Activated naive CD4-positive, alpha-beta T cell treated with anti-CD3 and anti-CD28 coated beads, Interleukin-2, amount 50 U/mL, for 24 hours (primary cell): Measurements from ENCODE around the gene FAM3D.
A peak's percentile ranks its signal among the peaks of the same experiment; 100 is the strongest.

Source experiments
- H3K27ac Mint-ChIP-seq: one replicate; pipeline ENCODE4 v1.8.0; 2021; ENCODE audit warnings: mild to moderate bottlenecking, mixed read lengths
- H3K27me3 Mint-ChIP-seq: one replicate; pipeline ENCODE4 v1.8.0; 2021; ENCODE audit warnings: mixed read lengths
- H3K36me3 Mint-ChIP-seq: one replicate; pipeline ENCODE4 v1.8.0; 2021; ENCODE audit warnings: mixed read lengths
- H3K4me1 Mint-ChIP-seq: one replicate; pipeline ENCODE4 v1.8.0; 2021; ENCODE audit warnings: mixed read lengths
- H3K4me3 Mint-ChIP-seq: one replicate; pipeline ENCODE4 v1.8.0; 2021; ENCODE audit warnings: mild to moderate bottlenecking, mixed read lengths
- H3K9me3 Mint-ChIP-seq: one replicate; pipeline ENCODE4 v1.8.0; 2021; ENCODE audit warnings: mixed read lengths

FAM3D gene

DNA sequence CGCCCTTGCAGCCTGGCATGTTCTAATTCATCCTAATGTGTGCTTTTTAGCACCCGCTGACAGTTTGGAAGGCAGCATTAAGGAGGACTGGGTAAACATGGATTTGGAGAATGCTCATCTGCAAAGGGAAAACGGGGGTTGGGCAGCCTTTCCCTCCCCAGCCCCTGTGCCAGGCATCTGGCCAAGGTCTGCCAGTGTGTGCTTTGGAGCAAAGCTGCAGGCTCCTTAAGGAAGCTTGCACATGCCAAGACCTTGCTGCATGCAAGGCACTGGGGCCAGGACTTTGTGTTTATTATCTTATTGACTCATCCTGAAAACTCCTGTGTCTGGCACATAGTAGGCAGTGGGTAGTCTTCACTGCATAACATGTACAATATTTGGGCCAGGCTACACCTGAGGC, 20.1 kb downstream of the FAM3D start:
- Mint-ChIP-seq H3K4me1 (no peaks in the 10 kb centered on the region), H3K9me3 (no peaks in the 10 kb centered on the region), H3K27me3 (no peaks in the 10 kb centered on the region), H3K27ac (no peak overlapping the region), H3K36me3 (no peaks in the 10 kb centered on the region), H3K4me3 (no peak overlapping the region)

DNA sequence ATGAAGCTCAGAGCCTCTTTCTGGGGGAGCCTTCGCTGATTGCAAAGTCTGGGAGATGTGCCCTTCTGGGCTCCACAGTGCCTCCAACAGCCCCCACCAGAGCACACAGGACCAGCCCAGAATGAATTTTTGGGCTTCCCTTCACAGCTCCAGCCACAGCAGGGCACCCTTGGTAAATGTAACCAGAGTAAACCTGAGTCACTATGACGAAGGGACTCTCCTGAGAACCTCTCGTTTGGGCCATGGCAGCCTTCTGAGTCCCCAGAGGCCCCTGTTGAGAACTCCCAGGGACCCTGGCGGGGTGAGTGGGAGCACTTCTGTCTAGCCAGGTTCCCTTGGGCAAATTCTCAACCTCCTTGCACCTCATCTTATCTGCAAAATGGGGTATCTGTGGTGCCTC, 20.8 kb downstream of the FAM3D start:
- Mint-ChIP-seq H3K4me1 (no peaks in the 10 kb centered on the region), H3K27me3 (no peaks in the 10 kb centered on the region), H3K4me3 (no peak overlapping the region), H3K27ac (no peak overlapping the region), H3K9me3 (no peaks in the 10 kb centered on the region), H3K36me3 (no peaks in the 10 kb centered on the region)

DNA sequence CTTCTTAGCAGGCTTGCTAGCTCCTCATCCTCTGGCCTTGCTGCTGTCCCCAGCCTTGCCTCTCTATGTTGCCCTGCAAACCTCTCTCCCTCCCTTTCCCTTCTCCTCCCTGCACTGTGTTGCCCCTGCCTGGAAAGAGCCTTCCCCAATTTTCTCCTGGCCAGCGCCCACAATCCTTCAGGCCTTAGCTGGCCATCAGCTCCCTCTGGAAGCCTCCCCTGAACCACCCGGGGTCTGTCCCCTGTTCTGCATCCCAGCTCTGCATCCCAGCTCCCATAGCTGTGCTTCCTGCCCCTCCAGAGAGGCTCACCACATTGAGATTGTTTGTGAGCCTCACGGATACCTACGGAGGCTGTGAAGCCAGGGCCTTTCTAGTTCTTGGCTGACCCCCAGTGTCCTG, 23.7 kb downstream of the FAM3D start:
- no peaks in the 10 kb centered on the region for H3K4me1 Mint-ChIP-seq
- H3K36me3 Mint-ChIP-seq, result no peaks in the 10 kb centered on the region
- no peaks in the 10 kb centered on the region for H3K27me3 Mint-ChIP-seq
- H3K4me3 Mint-ChIP-seq, result no peak overlapping the region
- no peaks in the 10 kb centered on the region for H3K9me3 Mint-ChIP-seq
- peak overlapping the region; percentile 17 for H3K27ac Mint-ChIP-seq

DNA sequence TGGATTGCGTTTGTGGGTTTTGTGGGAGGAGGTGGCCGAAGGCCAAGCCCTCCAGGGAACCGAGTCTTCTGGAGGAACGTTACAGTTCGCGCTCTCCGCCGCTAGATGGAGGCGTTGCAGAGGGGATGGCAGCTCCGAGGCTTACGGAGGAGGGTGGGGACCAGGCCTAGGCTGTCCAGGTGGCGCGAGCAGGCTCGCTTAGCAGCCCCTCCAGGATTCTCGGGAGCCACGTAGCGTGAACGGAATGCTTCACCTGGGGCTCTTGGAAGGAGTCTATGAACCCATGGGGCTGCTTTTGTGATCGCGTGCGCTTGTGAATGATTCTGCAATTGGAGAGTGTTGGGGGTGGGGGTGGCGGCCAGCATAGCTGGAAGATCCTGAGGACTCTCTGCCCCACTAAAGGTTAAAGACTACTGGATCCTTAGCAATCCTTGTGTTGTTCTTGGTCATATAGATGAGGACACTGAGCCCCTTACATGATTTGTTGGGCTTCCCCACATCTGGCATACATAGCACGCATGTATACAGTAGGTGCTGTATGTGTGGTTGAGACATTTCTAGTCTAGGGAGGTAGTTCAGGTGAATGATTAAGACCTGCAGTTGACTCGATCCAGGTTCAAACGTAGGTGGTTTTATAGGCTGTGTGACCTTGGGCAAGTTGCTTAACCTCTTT, 25.7 kb downstream of the FAM3D start:
- Mint-ChIP-seq H3K9me3 (no peaks in the 10 kb centered on the region), H3K4me3 (no peak overlapping the region), H3K27me3 (no peaks in the 10 kb centered on the region), H3K36me3 (no peaks in the 10 kb centered on the region), H3K4me1 (no peaks in the 10 kb centered on the region), H3K27ac (no peak overlapping the region)

- Mint-ChIP-seq H3K4me1 (no peaks in the 10 kb centered on the region), H3K27ac (no peak overlapping the region), H3K36me3 (no peaks in the 10 kb centered on the region), H3K9me3 (no peaks in the 10 kb centered on the region), H3K4me3 (no peak overlapping the region), H3K27me3 (no peaks in the 10 kb centered on the region)
Observed at GRCh38 chr3:58639842-58640241, 26.7 kb downstream of the FAM3D start.

DNA sequence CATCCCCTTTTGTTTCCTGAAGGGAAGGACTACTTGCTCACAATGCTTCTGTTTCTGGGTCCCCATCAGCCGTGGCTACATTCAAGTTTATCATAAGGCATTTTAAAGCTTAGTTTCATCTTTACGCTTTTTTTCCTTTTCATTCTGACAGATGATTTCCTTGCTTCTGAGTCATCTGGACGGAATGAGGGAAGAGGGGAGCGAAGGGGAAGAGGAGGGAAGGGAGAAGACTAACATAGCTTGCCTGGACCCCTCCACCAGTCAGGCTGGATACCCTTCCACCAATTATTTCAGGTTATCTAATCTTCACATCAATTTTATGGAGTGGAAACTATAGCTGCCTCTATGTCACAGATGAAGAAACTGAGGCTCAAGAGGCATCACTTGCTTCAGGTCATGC, 27.6 kb downstream of the FAM3D start:
- H3K4me1 Mint-ChIP-seq, result no peaks in the 10 kb centered on the region
- H3K9me3 Mint-ChIP-seq, result no peaks in the 10 kb centered on the region
- H3K36me3 Mint-ChIP-seq, result no peaks in the 10 kb centered on the region
- H3K4me3 Mint-ChIP-seq, result no peak overlapping the region
- no peaks in the 10 kb centered on the region for H3K27me3 Mint-ChIP-seq
- no peak overlapping the region for H3K27ac Mint-ChIP-seq

DNA sequence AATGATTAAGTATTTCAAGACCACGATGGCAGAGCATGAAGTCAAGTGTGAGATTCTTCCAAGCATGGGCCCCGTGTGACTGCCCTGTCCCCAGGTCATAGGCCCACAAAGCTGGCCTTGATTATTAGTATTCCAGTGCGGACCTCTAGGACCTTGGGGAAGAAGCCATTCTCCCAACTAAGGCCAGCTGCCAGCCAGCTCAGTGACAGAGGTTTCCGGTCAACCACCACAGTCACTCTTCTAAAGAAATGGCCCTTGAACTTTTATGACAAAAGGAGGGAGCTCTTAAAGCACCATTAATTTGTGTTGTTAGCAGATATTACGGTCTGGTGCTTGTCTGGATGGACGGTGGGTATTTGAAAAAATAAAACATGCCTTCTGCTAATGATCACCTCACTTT, 28.0 kb downstream of the FAM3D start:
- Mint-ChIP-seq H3K36me3 (no peaks in the 10 kb centered on the region), H3K9me3 (no peaks in the 10 kb centered on the region), H3K27ac (no peak overlapping the region), H3K4me3 (no peak overlapping the region), H3K4me1 (no peaks in the 10 kb centered on the region), H3K27me3 (no peaks in the 10 kb centered on the region)

DNA sequence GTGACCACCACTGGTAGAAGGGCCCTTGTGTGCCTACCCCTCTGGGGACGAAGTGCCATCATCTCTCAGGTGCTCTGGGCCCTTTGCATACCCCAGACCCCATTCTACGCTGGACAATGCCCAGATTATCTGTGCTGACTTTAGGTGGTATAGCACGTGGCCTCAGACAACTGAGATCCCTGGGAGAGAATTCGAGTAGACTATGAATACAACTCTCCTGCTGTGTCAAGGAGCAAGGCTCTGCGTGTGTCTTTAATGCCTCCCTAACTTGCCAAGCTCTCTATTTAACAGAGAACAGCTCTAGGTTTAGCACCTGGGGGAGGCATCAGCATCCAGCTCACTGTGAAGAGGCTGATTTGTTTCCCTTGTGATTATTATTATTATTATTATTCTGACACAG, 29.1 kb downstream of the FAM3D start:
- Mint-ChIP-seq H3K36me3 (no peaks in the 10 kb centered on the region), H3K4me3 (no peak overlapping the region), H3K4me1 (no peaks in the 10 kb centered on the region), H3K27me3 (peaks cover 1% of the 10 kb centered on the region), H3K9me3 (no peaks in the 10 kb centered on the region), H3K27ac (no peak overlapping the region)

DNA sequence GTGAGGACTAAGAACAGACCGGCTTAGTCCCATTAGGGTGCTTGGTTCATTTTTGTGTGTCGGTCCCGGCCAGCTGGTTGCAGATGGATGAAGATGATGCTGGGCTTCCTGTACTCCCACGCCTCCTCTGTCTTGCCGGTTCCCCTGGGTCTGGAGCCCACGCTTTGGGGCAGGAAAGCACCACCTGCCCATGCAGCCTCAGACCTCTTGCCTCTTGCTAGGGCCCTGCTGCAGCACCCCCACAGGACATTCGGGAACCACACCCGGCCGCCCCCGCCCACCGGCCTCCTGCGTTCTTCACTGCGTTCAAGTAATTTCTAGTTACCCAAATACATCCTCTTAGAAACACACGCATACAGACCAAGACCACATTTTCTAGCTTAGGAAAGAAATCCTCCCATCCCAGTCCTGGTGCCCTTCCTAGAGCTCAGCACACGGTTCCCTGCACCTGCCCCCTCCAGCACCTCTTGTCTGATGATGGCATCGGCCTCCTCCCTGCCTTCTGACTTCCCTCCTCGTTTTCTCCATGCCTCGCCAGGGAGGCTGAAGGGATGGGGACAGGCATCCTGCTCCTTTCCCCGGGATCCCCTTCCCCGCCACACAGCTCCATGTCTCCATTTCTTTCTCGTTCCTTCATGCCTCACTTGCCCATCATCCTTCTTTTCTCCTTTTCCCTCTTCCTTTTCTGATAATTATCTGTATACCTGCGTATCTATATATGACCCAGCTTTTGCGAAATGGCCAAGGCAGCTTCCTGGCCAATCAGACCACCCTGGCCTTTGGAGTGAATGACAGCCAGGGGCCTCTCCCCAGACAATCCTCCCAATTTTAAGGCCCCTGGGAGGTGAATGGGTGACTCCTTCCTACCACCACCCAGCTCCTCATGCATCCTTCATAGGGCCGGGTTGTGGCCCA, 30.9 kb downstream of the FAM3D start:
- H3K9me3 Mint-ChIP-seq, result no peaks in the 10 kb centered on the region
- no peak overlapping the region for H3K27ac Mint-ChIP-seq
- peaks cover 2% of the 10 kb centered on the region for H3K27me3 Mint-ChIP-seq
- H3K4me1 Mint-ChIP-seq, result no peaks in the 10 kb centered on the region
- no peak overlapping the region for H3K4me3 Mint-ChIP-seq
- H3K36me3 Mint-ChIP-seq, result no peaks in the 10 kb centered on the region

DNA sequence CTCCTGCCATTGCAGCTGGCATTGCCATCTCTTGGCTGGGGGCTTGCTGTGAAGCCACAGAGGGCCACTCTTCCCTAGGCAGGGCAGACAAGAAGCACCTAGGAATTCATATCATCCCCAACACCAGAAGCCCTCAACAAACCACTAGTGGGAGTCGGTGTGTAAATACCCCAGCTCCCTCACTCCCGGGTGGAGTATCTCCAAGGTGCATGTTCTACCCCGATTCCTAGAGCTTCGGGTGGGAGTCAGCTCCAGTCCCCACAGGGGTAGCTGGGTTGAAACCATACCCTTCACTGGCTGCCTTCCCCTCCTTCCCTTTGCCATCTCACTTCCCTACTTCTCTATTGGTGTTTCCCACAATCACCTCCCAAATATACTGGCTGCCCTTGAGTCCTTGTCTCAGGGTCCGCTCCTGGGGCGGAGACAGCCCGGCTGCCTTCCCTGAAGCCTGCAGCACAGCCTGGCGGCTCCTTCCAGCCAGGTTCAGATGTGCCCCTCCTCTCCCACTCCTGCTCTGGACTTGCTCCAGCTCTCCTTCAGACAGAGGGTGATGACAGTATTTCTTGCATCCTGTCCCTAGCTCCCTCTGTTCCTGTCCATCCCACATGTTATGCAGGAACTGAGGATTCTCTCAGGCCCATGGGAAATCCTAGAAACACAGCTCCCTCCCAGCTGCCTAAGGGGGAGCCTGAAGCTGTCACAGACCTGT, 33.3 kb downstream of the FAM3D start:
- Mint-ChIP-seq H3K4me3 (no peak overlapping the region), H3K36me3 (no peaks in the 10 kb centered on the region), H3K4me1 (no peaks in the 10 kb centered on the region), H3K27ac (no peak overlapping the region), H3K27me3 (peaks cover 3% of the 10 kb centered on the region), H3K9me3 (no peaks in the 10 kb centered on the region)

GRCh38 chr3:58631742-58632141, 34.8 kb downstream of the FAM3D start:
- no peaks in the 10 kb centered on the region for H3K4me1 Mint-ChIP-seq
- H3K36me3 Mint-ChIP-seq, result no peaks in the 10 kb centered on the region
- H3K9me3 Mint-ChIP-seq, result no peaks in the 10 kb centered on the region
- H3K4me3 Mint-ChIP-seq, result no peak overlapping the region
- H3K27me3 Mint-ChIP-seq, result peaks cover 3% of the 10 kb centered on the region
- H3K27ac Mint-ChIP-seq, result no peak overlapping the region

- Mint-ChIP-seq H3K36me3 (no peaks in the 10 kb centered on the region), H3K4me1 (no peaks in the 10 kb centered on the region), H3K4me3 (no peak overlapping the region), H3K27me3 (peaks cover 3% of the 10 kb centered on the region), H3K27ac (no peak overlapping the region), H3K9me3 (no peaks in the 10 kb centered on the region)
Observed at GRCh38 chr3:58630710-58631092, 35.9 kb downstream of the FAM3D start.

GRCh38 chr3:58630076-58630709, 36.4 kb downstream of the FAM3D start:
- no peaks in the 10 kb centered on the region for H3K9me3 Mint-ChIP-seq
- no peaks in the 10 kb centered on the region for H3K36me3 Mint-ChIP-seq
- no peak overlapping the region for H3K27ac Mint-ChIP-seq
- no peak overlapping the region for H3K4me3 Mint-ChIP-seq
- H3K27me3 Mint-ChIP-seq, result peaks cover 3% of the 10 kb centered on the region
- no peaks in the 10 kb centered on the region for H3K4me1 Mint-ChIP-seq

DNA sequence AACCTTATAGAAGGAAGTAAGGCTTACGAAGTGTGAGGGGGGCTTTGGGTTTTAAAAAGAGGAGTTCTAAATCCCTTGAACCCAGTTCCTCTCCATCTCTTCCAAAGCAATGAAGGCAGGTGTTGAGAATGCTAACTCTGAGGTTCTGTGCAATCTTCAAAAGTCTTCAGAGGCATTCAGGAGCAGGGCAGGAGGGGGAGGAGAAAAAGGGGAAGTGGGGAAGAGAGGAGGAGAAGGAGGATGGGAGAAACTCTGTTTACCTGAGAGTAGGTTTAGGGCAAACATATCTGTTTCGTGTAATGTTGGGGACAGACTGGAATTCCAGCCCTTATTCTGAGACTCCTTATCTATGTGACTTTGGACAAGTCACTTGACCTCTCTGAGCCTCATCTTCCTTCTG, 36.9 kb downstream of the FAM3D start:
- Mint-ChIP-seq H3K4me3 (no peak overlapping the region), H3K27ac (no peak overlapping the region), H3K4me1 (no peaks in the 10 kb centered on the region), H3K27me3 (peaks cover 3% of the 10 kb centered on the region), H3K36me3 (no peaks in the 10 kb centered on the region), H3K9me3 (no peaks in the 10 kb centered on the region)

GRCh38 chr3:58628823-58629562, 37.6 kb downstream of the FAM3D start:
- no peaks in the 10 kb centered on the region for H3K9me3 Mint-ChIP-seq
- no peak overlapping the region for H3K27ac Mint-ChIP-seq
- H3K36me3 Mint-ChIP-seq, result no peaks in the 10 kb centered on the region
- no peak overlapping the region for H3K4me3 Mint-ChIP-seq
- H3K27me3 Mint-ChIP-seq, result peaks cover 3% of the 10 kb centered on the region
- H3K4me1 Mint-ChIP-seq, result no peaks in the 10 kb centered on the region
